Right cardiac atrium (tissue), 5 donors: ENCODE data around the gene ALS2CL. TPM values are rescaled to one million over a fixed set of nuclear protein-coding genes. Genes with fewer than 3 reads are reported as not detected.

Experiments used
- ATAC-seq, 2 donors: fragments of 200-7000 bp; cut with Tn5 transposase; one replicate each; pipeline versions ENCODE4 v1.8.0 to v1.9.1; 2020; ENCODE audit warnings: moderate library complexity in 2 of 2, mild to moderate bottlenecking in 1 of 2
- DNase-seq, 3 donors: peaks; one replicate each; pipeline ENCODE4 v3.0.0-alpha.2; 2020
- H3K27ac ChIP-seq: one replicate; pipeline ENCODE4 v1.5.1; 2013; ENCODE audit warnings: mild to moderate bottlenecking, low read length, control low read depth, moderate library complexity
- H3K27me3 ChIP-seq: one replicate; pipeline ENCODE4 v1.6.1; 2013; ENCODE audit not compliant: control insufficient read depth, insufficient read depth
- H3K4me1 ChIP-seq: one replicate; pipeline ENCODE4 v1.6.1; 2013; ENCODE audit warnings: low read length; ENCODE audit not compliant: control insufficient read depth, insufficient read depth
- H3K4me3 ChIP-seq: one replicate; pipeline ENCODE4 v1.5.1; 2013; ENCODE audit warnings: low read length, control low read depth
- H3K9me3 ChIP-seq: one replicate; pipeline ENCODE4 v1.6.1; 2013; ENCODE audit warnings: low read length; ENCODE audit not compliant: control insufficient read depth
- WGBS: extraction: QIAGEN DNeasy Blood & Tissue Kit; methylation state at CpG from one replicate; pipeline ENCODE4 v1.1.7; 2013; 5-methylcytosine and 5-hydroxymethylcytosine counted together
- intact Hi-C, 4 donors: fragments of 100-400 bp; cut with DNase I; formaldehyde crosslinking; loops; one replicate each; pipeline versions ENCODE4 v1.11.0 to v1.14.0; 2022 to 2023
- polyA plus RNA-seq: library from polyadenylated mRNA; stranded (reverse); fragments of 200-250 nt; gene quantifications from one replicate; pipeline ENCODE4 v1.2.3, GENCODE V29; 2013
- total RNA-seq, 4 donors: library from RNA; stranded (reverse); fragmentation: NEBNext Ultra II Directional; extraction: Animal tissue kit (Norgen Biotek cat#: 25700); gene quantifications; one replicate each; pipeline ENCODE4 v1.2.1, GENCODE V29; 2021
- donor health status: healthy with polysubstance abuse.
- donor health status: DM: no; HTN: yes; CAD: no.
- donor health status: DM: no; HTN: no; CAD: no.
- donor health status: DM: no; HTN: yes; CAD: no; lungs with severe emphysema.
- donor health status: DM: yes; HTN: yes; CAD: no.

ALS2CL gene
- total and polyA plus RNA-seq, 5 donors = 16.1 to 33.1 (median 18.8) TPM

DNA sequence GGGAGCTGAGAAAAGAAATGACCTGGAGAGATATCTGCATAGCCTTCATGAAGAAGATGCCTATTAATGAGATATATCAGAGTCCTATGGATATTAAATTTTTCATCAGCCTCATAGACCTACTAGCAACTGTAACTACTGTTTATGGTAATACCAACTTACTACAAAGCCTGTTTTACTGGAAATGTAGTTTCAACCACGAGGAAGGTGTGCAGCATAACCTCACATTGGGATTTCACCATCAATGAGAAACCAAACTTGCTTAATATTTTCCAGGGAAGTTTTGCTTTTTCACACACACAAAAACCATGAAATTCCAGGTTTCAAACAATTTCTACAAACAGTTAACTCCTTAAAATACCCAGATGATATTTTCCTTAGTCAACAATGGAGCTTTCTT lies 49.8 kb downstream of the ALS2CL start:
- no peak overlapping the region for H3K4me3 ChIP-seq
- no peaks in the 10 kb centered on the region for H3K27me3 ChIP-seq
- intact Hi-C loops = no loop called here
- WGBS = 86% methylated on average over 1 of the region's 1 CpG
- no peaks in the 10 kb centered on the region for H3K4me1 ChIP-seq
- no peak overlapping the region for H3K27ac ChIP-seq
- DNase-seq (no peak), ATAC-seq (no peak)
- no peaks in the 10 kb centered on the region for H3K9me3 ChIP-seq

- Histone ChIP-seq H3K4me3 (no peak overlapping the region), H3K4me1 (no peaks in the 10 kb centered on the region), H3K27me3 (no peaks in the 10 kb centered on the region), H3K27ac (no peak overlapping the region), H3K9me3 (no peaks in the 10 kb centered on the region)
- WGBS = 82% methylated on average over 6 of the region's 6 CpGs
- intact Hi-C loops = no loop called here
- ATAC-seq (no peak), DNase-seq (no peak)
These were observed 50.5 kb downstream of the ALS2CL start for GRCh38 chr3:46642971-46643370.

- H3K4me1 ChIP-seq = no peaks in the 10 kb centered on the region
- H3K27me3 ChIP-seq = no peaks in the 10 kb centered on the region
- H3K4me3 ChIP-seq = no peak overlapping the region
- DNase-seq (no peak), ATAC-seq (no peak)
- intact Hi-C loops = no loop called here
- no peaks in the 10 kb centered on the region for H3K9me3 ChIP-seq
- 38% methylated on average over 3 of the region's 3 CpGs for WGBS
- H3K27ac ChIP-seq = no peak overlapping the region
These were observed 52.6 kb downstream of the ALS2CL start for GRCh38 chr3:46640927-46641326.

DNA sequence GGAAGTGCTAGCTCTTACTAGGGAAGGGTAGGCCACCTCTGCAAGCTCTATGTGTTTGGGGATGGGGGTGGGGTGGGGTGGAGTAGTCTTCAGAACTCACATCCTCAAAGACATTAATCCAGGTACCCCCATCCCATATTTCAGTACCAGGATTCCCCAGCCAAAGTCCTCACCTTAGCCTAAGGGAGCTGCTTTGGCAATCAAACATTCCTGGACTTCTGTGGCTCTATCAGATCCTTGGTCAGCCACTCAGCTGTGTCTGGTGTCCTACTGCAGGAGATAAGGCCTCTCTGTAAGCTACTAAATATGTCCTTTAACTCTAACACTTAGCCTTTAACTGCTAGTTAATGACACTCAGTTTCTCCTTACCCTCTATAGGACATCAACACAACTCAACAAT lies 54.3 kb downstream of the ALS2CL start:
- no peak overlapping the region for H3K27ac ChIP-seq
- ATAC-seq = no peak
- DNase-seq = no peak
- H3K4me3 ChIP-seq = no peak overlapping the region
- intact Hi-C loops = no loop called here
- H3K27me3 ChIP-seq = no peaks in the 10 kb centered on the region
- H3K4me1 ChIP-seq = no peaks in the 10 kb centered on the region
- H3K9me3 ChIP-seq = no peaks in the 10 kb centered on the region

GRCh38 chr3:46634856-46635255 lies 58.6 kb downstream of the ALS2CL start:
- H3K27ac ChIP-seq = no peak overlapping the region
- intact Hi-C loops = loop anchor here in 2 of 4 donors (5.0 kb wide), 1 partner anchor 148 kb away; no protein-coding TSS in a partner anchor
- no peak overlapping the region for H3K4me3 ChIP-seq
- no peaks in the 10 kb centered on the region for H3K9me3 ChIP-seq
- H3K4me1 ChIP-seq = no peaks in the 10 kb centered on the region
- ATAC-seq (no peak), DNase-seq (peak in 1 of 3 donors; percentile 45)
- 49% methylated on average over 3 of the region's 3 CpGs for WGBS
- no peaks in the 10 kb centered on the region for H3K27me3 ChIP-seq

DNA sequence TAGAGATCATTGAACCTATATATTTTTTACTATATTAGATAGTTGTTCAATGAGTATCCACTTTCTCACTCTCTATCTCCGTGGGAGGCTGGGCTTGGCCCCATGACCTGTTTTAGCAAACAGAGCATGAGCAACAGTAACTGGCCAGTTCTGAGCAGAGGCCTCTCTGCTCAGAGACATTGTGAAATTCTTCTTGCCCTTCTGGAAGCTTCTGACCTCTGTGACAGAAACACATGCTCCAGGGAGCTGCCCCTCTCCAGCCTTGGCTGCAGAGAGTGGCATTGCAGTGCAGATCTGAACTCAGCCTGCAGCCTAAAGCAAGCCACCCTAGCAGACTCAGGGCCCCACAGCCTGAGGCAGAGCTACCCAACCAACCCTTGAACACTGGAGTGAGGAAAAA lies 60.7 kb downstream of the ALS2CL start:
- peak in 1 of 2 donors; percentile 25 for ATAC-seq
- no peaks in the 10 kb centered on the region for H3K27me3 ChIP-seq
- H3K4me3 ChIP-seq = no peak overlapping the region
- intact Hi-C loops = loop anchor here in 2 of 4 donors (5.0 kb wide), 1 partner anchor 145 kb away; no protein-coding TSS in a partner anchor
- H3K4me1 ChIP-seq = peaks cover 3% of the 10 kb centered on the region
- 67% methylated on average over 1 of the region's 1 CpG for whole genome bisulfite sequencing
- H3K27ac ChIP-seq = no peak overlapping the region
- DNase-seq = peak in 1 of 3 donors; percentile 42
- H3K9me3 ChIP-seq = no peaks in the 10 kb centered on the region

- peak; percentile 94 to 95 for ATAC-seq
- Histone ChIP-seq H3K4me3 (peak overlapping the region; percentile 41), H3K27ac (peak overlapping the region; percentile 9), H3K4me1 (peaks cover 3% of the 10 kb centered on the region), H3K9me3 (no peaks in the 10 kb centered on the region), H3K27me3 (no peaks in the 10 kb centered on the region)
- DNase-seq = peak; percentile 86 to 94 (median 93)
- 13% methylated on average over 36 of the region's 36 CpGs for WGBS
- intact Hi-C loops = loop anchor here (5.0 kb wide), 1 partner anchor 143 kb away; no protein-coding TSS in a partner anchor
These were observed 63.6 kb downstream of the ALS2CL start for GRCh38 chr3:46629551-46630517.

DNA sequence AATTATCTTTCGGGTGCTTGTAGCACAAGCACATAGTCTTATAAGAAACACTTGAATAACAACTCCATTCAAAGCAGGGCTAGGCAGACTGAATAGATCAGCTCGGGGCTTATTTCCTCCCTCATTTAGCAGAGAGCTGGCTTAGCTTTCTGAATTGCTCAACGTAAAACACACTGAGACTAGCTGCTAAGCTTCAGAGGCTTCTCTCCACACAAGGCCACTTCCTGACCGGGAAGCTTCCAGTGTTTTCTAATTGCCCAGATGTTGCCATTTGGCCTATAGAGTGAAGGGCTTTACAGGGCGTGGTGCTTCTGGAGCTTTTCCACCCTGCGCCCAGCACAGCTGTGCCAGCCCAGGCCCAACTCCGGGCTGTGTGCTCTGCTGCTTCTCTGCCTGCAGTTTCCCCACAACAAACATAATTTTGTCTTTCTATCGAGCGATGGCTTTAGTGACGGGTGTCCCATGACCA lies 64.5 kb downstream of the ALS2CL start:
- ATAC-seq (peak; percentile 20 to 37), DNase-seq (peak in 2 of 3 donors; percentile 30 to 48)
- H3K9me3 ChIP-seq = no peaks in the 10 kb centered on the region
- peak overlapping the region; percentile 9 for H3K27ac ChIP-seq
- intact Hi-C loops = loop anchor here in 2 of 4 donors (5.0 kb wide), 1 partner anchor 142 kb away; no protein-coding TSS in a partner anchor
- H3K4me3 ChIP-seq = no peak overlapping the region
- no peaks in the 10 kb centered on the region for H3K27me3 ChIP-seq
- WGBS = 70% methylated on average over 10 of the region's 10 CpGs
- peaks cover 3% of the 10 kb centered on the region for H3K4me1 ChIP-seq

DNA sequence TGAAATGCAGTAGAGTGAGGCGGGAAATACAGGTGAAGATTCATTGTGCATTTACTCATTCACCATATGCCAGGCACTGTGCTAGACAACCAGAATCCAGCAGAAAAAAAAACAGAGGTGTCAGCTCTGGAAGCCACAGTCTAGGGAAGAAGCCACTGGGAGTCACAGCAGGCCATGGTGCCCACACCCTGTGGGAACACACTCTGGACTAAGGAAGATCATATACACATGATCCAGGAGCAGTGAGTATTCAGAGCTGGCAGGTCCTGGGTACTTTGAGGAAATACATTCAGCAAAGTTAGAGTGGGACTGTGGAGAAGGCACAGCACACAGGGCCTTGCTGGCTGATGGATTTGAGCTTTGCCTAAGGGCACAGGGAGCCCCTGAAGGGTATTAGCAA lies 66.4 kb downstream of the ALS2CL start:
- no peak for ATAC-seq
- H3K9me3 ChIP-seq = no peaks in the 10 kb centered on the region
- intact Hi-C loops = loop anchor here in 2 of 4 donors (5.0 kb wide), 1 partner anchor 140 kb away; no protein-coding TSS in a partner anchor
- H3K27me3 ChIP-seq = no peaks in the 10 kb centered on the region
- no peak overlapping the region for H3K27ac ChIP-seq
- peaks cover 3% of the 10 kb centered on the region for H3K4me1 ChIP-seq
- WGBS = 98% methylated on average over 1 of the region's 1 CpG
- no peak for DNase-seq
- H3K4me3 ChIP-seq = no peak overlapping the region

DNA sequence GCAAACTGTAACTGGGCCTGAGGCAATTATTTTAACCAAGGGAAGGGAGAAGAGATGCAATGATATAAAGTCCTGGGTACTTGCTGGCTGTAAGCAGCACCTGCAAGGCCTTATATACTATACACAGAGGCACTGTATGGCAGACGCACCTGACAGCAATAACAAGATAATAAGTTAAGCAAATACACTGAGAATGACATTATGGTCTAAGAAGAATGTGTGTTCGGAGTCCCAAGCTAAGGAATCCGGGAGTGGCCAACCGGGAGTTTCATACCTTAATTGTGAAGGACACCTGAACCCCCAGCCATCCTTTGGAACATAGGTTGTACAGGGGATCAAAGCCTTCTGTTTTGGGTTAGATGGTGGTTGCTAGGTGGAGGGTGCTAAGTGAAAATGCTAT lies 67.4 kb downstream of the ALS2CL start:
- intact Hi-C loops = loop anchor here in 2 of 4 donors (5.0 kb wide), 1 partner anchor 139 kb away; no protein-coding TSS in a partner anchor
- 94% methylated on average over 4 of the region's 4 CpGs for WGBS
- Histone ChIP-seq H3K4me1 (peaks cover 3% of the 10 kb centered on the region), H3K4me3 (no peak overlapping the region), H3K27ac (no peak overlapping the region), H3K9me3 (no peaks in the 10 kb centered on the region), H3K27me3 (no peaks in the 10 kb centered on the region)
- no peak for DNase-seq
- ATAC-seq = no peak

GRCh38 chr3:46624975-46625490 lies 68.4 kb downstream of the ALS2CL start:
- WGBS = 86% methylated on average over 3 of the region's 3 CpGs
- Histone ChIP-seq H3K4me3 (no peak overlapping the region), H3K27ac (no peak overlapping the region), H3K27me3 (no peaks in the 10 kb centered on the region), H3K9me3 (no peaks in the 10 kb centered on the region), H3K4me1 (peaks cover 3% of the 10 kb centered on the region)
- DNase-seq (no peak), ATAC-seq (no peak)
- intact Hi-C loops = loop anchor here in 2 of 4 donors (5.0 kb wide), 1 partner anchor 138 kb away; no protein-coding TSS in a partner anchor
